PC-9 (cell line): ENCODE measurements around the gene ACP1.

Experiments
- CTCF ChIP-seq: fragments of 200-600 bp; sonication (generic); conservative IDR thresholded peaks from 2 replicates; pipeline ENCODE4 v1.6.1; 2017; ENCODE audit warnings: mixed run types, antibody characterized with exemption, mild to moderate bottlenecking, moderate library complexity
- EZH2 ChIP-seq: fragments of 200-600 bp; sonication (generic); IDR thresholded peaks from 2 replicates; pipeline ENCODE4 v1.8.0; 2017; ENCODE audit warnings: antibody characterized with exemption, low read depth

GRCh38 chr2:283996-284794 lies 19.4 kb downstream of the ACP1 start:
- TF ChIP-seq CTCF: no peak
- no peak for TF ChIP-seq EZH2
